ENCODE data around the gene PELI2. TPM values are rescaled to one million over a fixed set of nuclear protein-coding genes. Genes with fewer than 3 reads are reported as not detected.

PELI2 gene
- total RNA-seq, 1 experiment from 2014 or later, result 2.0 TPM

GRCh38 chr14:56127156-56127555 is 8.9 kb downstream of the PELI2 start:
- H3K4me3 ChIP-seq (replicated peaks in 1 of 2; ENCODE audit: low read depth in 1 of 2, low read length in 2 of 2), result no peak overlapping the region
- H3K9me3 ChIP-seq (ENCODE audit: control insufficient read depth in 1 of 2, insufficient read depth in 1 of 2, low read depth in 1 of 2, low read length in 2 of 2), result no peaks in the 10 kb centered on the region
- ATAC-seq (no peak), DNase-seq (ENCODE audit: low read depth, low spot score) (no peak)
- H3K9ac ChIP-seq (ENCODE audit: low read length), result no peak overlapping the region
- H3K27me3 ChIP-seq (ENCODE audit: insufficient read depth, low read length), result peaks cover 79% of the 10 kb centered on the region
- RAD21 ChIA-PET (ENCODE audit: low non-redundant PET in 1 of 2, low total read pairs in 2 of 2, uncharacterized antibody in 2 of 2, unreplicated experiment in 2 of 2), result no interaction called here
- POLR2A ChIA-PET, result interaction anchor here (0.9 kb wide), 1 partner anchor 9 kb away, joined by 3 read pairs; the partner anchor contains the start of gene PELI2
- no peaks in the 10 kb centered on the region for H3K4me1 ChIP-seq (ENCODE audit: control insufficient read depth in 1 of 2, insufficient read depth in 2 of 2, low read length in 2 of 2)
- CTCF ChIA-PET, result no interaction called here
- no TSS peak for BruUV-seq (replicated peaks)
- no peaks in the 10 kb centered on the region for H3K36me3 ChIP-seq (ENCODE audit: control insufficient read depth in 1 of 2, insufficient read depth in 2 of 2, low read length in 2 of 2)
- TF ChIP-seq YY1 (IDR thresholded peaks at IDR 0.05; ENCODE audit: extremely low read depth, insufficient replicate concordance, low read depth, low read length), result no peak
- TF ChIP-seq, protein P1, sequence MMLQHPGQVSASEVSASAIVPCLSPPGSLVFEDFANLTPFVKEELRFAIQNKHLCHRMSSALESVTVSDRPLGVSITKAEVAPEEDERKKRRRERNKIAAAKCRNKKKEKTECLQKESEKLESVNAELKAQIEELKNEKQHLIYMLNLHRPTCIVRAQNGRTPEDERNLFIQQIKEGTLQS (IDR thresholded peaks at IDR 0.05), result no peak
- no peak for TF ChIP-seq SRF (IDR thresholded peaks at IDR 0.05; ENCODE audit: low read depth)
- no peak for TF ChIP-seq JUND (IDR thresholded peaks at IDR 0.05)
- no peak for TF ChIP-seq SIN3A (IDR thresholded peaks at IDR 0.05; ENCODE audit: low read depth)
- no peak for TF ChIP-seq SP1 (IDR thresholded peaks at IDR 0.05; ENCODE audit: low read depth)
- TF ChIP-seq, protein P2, sequence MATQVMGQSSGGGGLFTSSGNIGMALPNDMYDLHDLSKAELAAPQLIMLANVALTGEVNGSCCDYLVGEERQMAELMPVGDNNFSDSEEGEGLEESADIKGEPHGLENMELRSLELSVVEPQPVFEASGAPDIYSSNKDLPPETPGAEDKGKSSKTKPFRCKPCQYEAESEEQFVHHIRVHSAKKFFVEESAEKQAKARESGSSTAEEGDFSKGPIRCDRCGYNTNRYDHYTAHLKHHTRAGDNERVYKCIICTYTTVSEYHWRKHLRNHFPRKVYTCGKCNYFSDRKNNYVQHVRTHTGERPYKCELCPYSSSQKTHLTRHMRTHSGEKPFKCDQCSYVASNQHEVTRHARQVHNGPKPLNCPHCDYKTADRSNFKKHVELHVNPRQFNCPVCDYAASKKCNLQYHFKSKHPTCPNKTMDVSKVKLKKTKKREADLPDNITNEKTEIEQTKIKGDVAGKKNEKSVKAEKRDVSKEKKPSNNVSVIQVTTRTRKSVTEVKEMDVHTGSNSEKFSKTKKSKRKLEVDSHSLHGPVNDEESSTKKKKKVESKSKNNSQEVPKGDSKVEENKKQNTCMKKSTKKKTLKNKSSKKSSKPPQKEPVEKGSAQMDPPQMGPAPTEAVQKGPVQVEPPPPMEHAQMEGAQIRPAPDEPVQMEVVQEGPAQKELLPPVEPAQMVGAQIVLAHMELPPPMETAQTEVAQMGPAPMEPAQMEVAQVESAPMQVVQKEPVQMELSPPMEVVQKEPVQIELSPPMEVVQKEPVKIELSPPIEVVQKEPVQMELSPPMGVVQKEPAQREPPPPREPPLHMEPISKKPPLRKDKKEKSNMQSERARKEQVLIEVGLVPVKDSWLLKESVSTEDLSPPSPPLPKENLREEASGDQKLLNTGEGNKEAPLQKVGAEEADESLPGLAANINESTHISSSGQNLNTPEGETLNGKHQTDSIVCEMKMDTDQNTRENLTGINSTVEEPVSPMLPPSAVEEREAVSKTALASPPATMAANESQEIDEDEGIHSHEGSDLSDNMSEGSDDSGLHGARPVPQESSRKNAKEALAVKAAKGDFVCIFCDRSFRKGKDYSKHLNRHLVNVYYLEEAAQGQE (IDR thresholded peaks at IDR 0.05; ENCODE audit: low read depth), result no peak
- TF ChIP-seq POLR2AphosphoS5 (IDR thresholded peaks at IDR 0.05; ENCODE audit: low read depth, low read length), result no peak
- no peak for TF ChIP-seq EGR1 (IDR thresholded peaks at IDR 0.05; ENCODE audit: low read depth)
- TF ChIP-seq CBX3 (IDR thresholded peaks at IDR 0.05; ENCODE audit: low read depth), result no peak
- TF ChIP-seq CEBPB (IDR thresholded peaks at IDR 0.05; ENCODE audit: low read depth), result no peak
- TF ChIP-seq POLR2A (IDR thresholded peaks at IDR 0.05; ENCODE audit: borderline replicate concordance, extremely low read depth, insufficient read depth, insufficient read length), result no peak
- intact Hi-C loops (cut with micrococcal nuclease), result no loop called here
- no peaks in the 10 kb centered on the region for H3K79me2 ChIP-seq (ENCODE audit: insufficient read depth, low read length)
- no peaks in the 10 kb centered on the region for H3K9me2 ChIP-seq (ENCODE audit: insufficient read depth)
- H3K27ac ChIP-seq (ENCODE audit: low read depth, low read length), result no peak overlapping the region
- H2AFZ ChIP-seq (ENCODE audit: low read depth, low read length, poor library complexity, severe bottlenecking), result no peak overlapping the region
- H4K20me1 ChIP-seq (ENCODE audit: insufficient read depth), result no peaks in the 10 kb centered on the region
- no peak overlapping the region for H3K4me2 ChIP-seq (ENCODE audit: low read length)
